ENCODE data around the gene KRT73. TPM values are rescaled to one million over a fixed set of nuclear protein-coding genes. Genes with fewer than 3 reads are reported as not detected.

Gene KRT73
- total RNA-seq, 1 donor from 2014 or later: 0.77 TPM

- DNase-seq (ENCODE audit: low spot score): no peak
- no peak overlapping the region for H3K27ac Mint-ChIP-seq (ENCODE audit: unreplicated experiment)
- TF ChIP-seq CTCF (IDR thresholded peaks at IDR 0.05; ENCODE audit: unreplicated experiment): no peak
- no peaks in the 10 kb centered on the region for H3K4me1 Mint-ChIP-seq (ENCODE audit: unreplicated experiment)
- no peaks in the 10 kb centered on the region for H3K9me3 Mint-ChIP-seq (ENCODE audit: unreplicated experiment)
- no peak overlapping the region for H3K4me3 Mint-ChIP-seq (ENCODE audit: unreplicated experiment)
- H3K36me3 Mint-ChIP-seq (ENCODE audit: low read depth, unreplicated experiment): no peaks in the 10 kb centered on the region
- no peaks in the 10 kb centered on the region for H3K27me3 Mint-ChIP-seq (ENCODE audit: unreplicated experiment)
Measured at GRCh38 chr12:52603314-52603713, 15.0 kb downstream of the KRT73 start.

- H3K4me3 Mint-ChIP-seq (ENCODE audit: unreplicated experiment): no peak overlapping the region
- no peak overlapping the region for H3K27ac Mint-ChIP-seq (ENCODE audit: unreplicated experiment)
- no peak for DNase-seq (ENCODE audit: low spot score)
- H3K27me3 Mint-ChIP-seq (ENCODE audit: unreplicated experiment): no peaks in the 10 kb centered on the region
- H3K36me3 Mint-ChIP-seq (ENCODE audit: low read depth, unreplicated experiment): no peaks in the 10 kb centered on the region
- no peaks in the 10 kb centered on the region for H3K9me3 Mint-ChIP-seq (ENCODE audit: unreplicated experiment)
- H3K4me1 Mint-ChIP-seq (ENCODE audit: unreplicated experiment): no peaks in the 10 kb centered on the region
- TF ChIP-seq CTCF (IDR thresholded peaks at IDR 0.05; ENCODE audit: unreplicated experiment): no peak
Measured at GRCh38 chr12:52602552-52602951, 15.8 kb downstream of the KRT73 start.

GRCh38 chr12:52601671-52602070 is 16.7 kb downstream of the KRT73 start:
- no peak for DNase-seq (ENCODE audit: low spot score)
- H3K4me3 Mint-ChIP-seq (ENCODE audit: unreplicated experiment): no peak overlapping the region
- no peaks in the 10 kb centered on the region for H3K4me1 Mint-ChIP-seq (ENCODE audit: unreplicated experiment)
- no peak for TF ChIP-seq CTCF (IDR thresholded peaks at IDR 0.05; ENCODE audit: unreplicated experiment)
- H3K27ac Mint-ChIP-seq (ENCODE audit: unreplicated experiment): no peak overlapping the region
- no peaks in the 10 kb centered on the region for H3K9me3 Mint-ChIP-seq (ENCODE audit: unreplicated experiment)
- no peaks in the 10 kb centered on the region for H3K27me3 Mint-ChIP-seq (ENCODE audit: unreplicated experiment)
- no peaks in the 10 kb centered on the region for H3K36me3 Mint-ChIP-seq (ENCODE audit: low read depth, unreplicated experiment)

GRCh38 chr12:52600941-52601481 is 17.3 kb downstream of the KRT73 start, which contains the start of gene KRT72:
Gene KRT72, minus strand, starts transcription at chr12:52601463. Its CDS starts 11 bp downstream, at chr12:52601452.
- H3K9me3 Mint-ChIP-seq (ENCODE audit: unreplicated experiment): no peaks in the 10 kb centered on the region
- TF ChIP-seq CTCF (IDR thresholded peaks at IDR 0.05; ENCODE audit: unreplicated experiment): no peak
- H3K27ac Mint-ChIP-seq (ENCODE audit: unreplicated experiment): no peak within 1 kb of the TSS
- no peaks in the 10 kb centered on the region for H3K4me1 Mint-ChIP-seq (ENCODE audit: unreplicated experiment)
- H3K36me3 Mint-ChIP-seq (ENCODE audit: low read depth, unreplicated experiment): no peaks in the 10 kb centered on the region
- H3K4me3 Mint-ChIP-seq (ENCODE audit: unreplicated experiment): no peak within 1 kb of the TSS
- H3K27me3 Mint-ChIP-seq (ENCODE audit: unreplicated experiment): no peaks in the 10 kb centered on the region
- no peak for DNase-seq (ENCODE audit: low spot score)

GRCh38 chr12:52600475-52600874 is 17.9 kb downstream of the KRT73 start:
- Mint-ChIP-seq H3K9me3 (ENCODE audit: unreplicated experiment) (no peaks in the 10 kb centered on the region), H3K4me3 (ENCODE audit: unreplicated experiment) (no peak overlapping the region), H3K4me1 (ENCODE audit: unreplicated experiment) (no peaks in the 10 kb centered on the region), H3K27ac (ENCODE audit: unreplicated experiment) (no peak overlapping the region), H3K27me3 (ENCODE audit: unreplicated experiment) (no peaks in the 10 kb centered on the region), H3K36me3 (ENCODE audit: low read depth, unreplicated experiment) (no peaks in the 10 kb centered on the region)
- no peak for TF ChIP-seq CTCF (IDR thresholded peaks at IDR 0.05; ENCODE audit: unreplicated experiment)
- no peak for DNase-seq (ENCODE audit: low spot score)
